ENCODE data around the gene OR1K1.
"Not testable (repeated sequence)": the region's sequence is repeated elsewhere in the genome, so short reads cannot be mapped to it uniquely, and the experiment has no call there.

Gene OR1K1

DNA sequence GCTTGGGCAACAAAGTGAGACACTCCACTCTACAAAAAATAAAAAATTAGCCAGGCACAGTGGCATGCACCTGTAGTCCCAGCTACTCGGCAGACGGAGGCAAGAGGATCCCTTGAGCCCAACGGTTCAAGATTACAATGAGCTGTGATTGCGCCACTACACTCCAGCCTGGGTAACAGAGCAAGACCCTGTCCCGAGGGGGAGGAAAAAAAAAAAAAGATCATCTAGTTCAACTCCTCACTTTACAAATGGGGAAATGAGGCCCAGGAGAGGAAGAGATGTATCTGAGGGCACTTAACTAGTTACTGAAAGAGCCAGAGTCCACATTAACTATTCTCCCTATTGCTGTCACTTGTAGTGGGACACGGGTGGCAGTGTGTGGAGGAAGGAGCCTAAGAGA, 14.6 kb downstream of the OR1K1 start:
- DNase-seq, result no peak

DNA sequence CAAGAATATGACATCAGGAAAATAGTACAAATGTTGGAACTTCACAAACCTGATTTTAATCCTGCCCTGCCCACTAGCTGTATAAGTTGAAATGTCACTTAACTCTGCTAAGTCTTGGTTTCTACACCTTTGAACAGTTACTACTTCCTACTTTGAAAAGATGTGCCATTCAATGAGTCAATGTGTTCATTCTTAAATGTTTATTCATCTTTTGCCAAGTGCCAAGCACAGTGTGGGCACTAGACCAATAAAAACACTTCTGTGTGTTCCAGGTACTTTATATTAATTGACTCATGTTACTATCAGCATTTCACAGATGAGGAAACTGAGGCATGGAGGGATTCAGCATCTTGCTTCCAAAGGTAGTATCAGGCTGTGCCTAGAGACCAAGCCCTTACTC, 15.6 kb downstream of the OR1K1 start:
- no peak for DNase-seq

DNA sequence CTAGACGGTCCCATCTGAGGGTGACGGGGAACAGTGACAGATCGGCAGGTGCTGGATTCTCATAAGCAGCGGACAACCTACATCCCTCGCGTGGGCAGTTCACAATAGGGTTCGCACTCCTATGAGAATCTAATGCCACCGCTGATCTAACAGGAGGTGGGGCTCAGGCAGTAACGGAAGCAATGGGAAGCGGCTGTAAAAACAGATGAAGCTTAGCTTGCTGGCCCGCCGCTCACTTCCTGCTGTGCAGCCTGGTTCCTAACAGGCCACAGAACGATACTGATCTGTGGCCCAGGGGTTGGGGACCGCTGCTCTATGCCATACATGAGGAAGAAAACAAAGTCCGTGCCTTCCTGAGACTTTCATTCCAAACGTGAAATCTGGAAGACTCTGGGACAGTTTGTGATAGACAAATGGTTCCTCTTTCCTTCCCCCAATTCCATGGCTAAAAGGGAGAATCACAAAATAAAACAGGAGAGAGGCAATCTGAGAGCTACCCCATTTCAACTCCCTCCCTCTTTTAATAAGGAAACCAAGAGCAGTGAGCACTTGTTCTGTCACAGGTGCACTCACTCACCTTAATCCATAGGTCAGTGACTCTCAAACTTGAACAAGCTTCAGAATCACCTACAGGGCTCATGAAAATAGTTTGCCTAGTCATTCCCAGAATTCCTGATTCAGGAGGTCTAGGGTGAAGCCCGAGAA, 16.4 kb downstream of the OR1K1 start:
- peak; percentile 43 to 50 for DNase-seq

DNA sequence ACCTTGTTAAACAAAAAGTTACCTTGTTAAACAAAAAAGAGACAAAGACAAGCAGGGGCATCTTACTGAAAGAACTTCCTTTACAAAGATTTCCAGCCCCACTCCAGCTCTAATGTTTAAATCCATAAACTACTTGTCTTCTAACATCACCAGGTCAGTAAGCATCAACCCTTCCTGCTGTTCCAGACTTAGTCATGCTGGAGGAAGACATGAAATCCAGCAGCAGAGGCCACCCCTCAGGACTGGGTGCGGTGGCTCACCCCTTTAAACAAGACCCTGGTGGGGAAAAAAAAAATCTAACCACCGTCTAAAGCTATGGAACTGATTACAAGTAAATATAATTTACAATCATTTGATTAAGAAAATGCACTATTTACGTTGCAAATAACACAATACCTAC, 19.4 kb downstream of the OR1K1 start:
- no peak for DNase-seq

DNA sequence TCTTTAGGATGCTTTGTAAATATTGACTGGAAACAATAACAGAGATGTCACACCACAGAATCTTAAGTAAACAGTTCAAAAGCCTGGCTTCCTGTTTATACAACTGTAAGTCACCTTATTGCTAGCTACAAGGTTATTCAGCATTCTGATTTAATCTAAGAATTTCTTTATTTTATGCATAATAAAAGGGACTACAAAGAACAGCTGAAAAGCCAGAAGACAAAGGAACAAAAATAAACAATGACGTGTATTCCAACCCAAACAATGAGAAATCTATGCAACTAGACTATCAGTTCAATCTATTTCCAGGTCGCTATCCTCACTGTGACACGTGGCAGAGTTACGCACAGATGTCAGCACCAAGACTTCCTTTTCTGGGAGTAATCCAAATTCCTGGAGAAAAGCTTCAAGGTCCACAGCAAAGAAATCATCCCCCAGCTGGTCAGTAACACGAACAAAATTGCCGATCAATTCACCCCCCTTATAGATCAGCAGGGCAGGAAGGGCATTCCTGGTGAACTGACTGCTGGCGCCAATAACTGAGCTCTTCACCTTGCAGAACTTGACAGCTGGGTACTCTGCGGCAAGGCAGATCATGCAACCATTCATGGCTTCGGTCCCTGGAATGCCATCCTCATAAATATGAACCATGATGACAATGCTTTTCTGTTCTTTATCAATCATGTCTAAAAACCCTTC, 20.0 kb downstream of the OR1K1 start:
- DNase-seq, result no peak

DNA sequence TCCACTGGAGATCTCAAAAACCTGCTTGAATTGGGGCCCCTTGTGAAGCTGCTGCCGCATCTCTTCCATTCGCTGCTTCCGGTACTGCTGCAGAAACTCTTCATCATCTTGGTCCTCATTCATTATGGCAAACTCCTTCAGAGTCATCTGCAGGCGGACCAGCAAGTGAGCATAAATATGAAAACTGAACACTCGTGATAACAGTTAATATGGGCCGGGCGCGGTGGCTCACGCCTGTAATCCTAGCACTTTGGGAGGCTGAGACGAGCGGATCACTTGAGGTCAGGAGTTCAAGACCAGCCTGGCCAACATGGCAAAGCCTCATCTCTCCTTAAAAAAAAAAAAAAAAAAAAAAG, 20.5 kb downstream of the OR1K1 start:
- DNase-seq, result no peak

DNA sequence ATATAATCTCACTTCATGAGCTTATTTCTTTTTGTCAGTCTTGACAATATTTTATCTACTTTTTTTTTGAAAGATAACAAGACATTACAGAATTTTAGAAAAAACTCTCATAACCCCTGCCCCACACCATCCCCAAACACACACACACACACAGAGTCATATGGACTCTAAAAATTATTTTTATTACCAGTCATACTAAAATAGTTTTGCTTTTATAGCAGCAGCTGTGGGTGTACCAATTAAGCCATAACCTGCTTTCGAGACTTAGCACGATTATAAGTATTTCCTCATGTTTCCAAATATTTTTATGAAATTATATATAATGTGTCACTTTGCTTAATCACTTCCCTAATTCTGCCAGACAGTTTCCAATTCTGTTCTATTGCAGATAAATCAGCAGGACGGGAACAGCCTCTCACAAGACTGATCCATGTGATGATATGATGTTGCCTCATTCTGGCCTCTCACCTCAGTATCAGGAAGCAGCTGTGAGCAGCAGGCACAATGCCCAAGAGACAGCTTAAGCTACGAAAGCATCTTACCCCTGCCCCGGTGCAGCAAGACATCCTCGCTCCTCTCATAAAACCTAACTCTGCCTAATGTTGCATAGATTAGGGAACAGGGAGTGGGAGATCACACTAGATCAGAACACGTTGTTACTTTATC, 21.5 kb downstream of the OR1K1 start:
- DNase-seq, result no peak

DNA sequence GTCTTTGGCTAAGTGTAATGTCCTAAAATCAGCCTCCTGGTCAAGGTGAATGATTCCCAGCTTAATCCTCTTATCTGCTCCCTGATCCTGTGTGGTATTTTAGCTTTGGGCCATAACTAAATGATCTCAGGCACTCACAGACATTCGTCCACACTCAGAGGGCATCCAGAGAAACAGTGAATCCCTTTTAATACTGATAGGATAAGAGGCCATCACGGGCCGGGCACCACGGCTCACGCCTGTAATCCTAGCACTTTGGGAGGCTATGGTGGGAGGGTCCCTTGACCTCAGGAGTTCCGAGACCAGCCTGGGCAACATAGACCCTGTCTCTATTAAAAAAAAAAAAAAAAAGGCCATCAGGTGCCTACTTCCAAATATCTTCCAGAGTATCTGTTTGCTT, 22.1 kb downstream of the OR1K1 start:
- DNase-seq, result no peak

DNA sequence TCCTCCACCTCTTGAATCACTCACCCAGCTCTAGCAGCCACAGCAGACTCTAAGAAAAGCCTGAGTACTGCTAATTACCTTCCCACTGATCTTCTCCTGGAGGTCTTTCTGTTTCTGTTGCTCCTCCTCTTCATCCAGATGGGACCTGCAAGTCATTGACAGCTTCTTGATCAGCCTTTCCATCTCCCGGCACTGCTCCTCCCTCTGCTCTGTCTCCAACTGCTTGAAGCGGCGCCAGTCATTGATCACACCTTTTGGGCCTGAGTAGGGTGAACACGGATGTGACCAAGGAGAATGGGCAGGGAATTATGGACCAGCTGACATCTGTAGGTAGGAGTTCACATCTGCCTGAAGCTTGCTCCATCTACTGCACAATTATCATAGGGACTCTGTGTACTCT, 23.0 kb downstream of the OR1K1 start:
- DNase-seq, result no peak

DNA sequence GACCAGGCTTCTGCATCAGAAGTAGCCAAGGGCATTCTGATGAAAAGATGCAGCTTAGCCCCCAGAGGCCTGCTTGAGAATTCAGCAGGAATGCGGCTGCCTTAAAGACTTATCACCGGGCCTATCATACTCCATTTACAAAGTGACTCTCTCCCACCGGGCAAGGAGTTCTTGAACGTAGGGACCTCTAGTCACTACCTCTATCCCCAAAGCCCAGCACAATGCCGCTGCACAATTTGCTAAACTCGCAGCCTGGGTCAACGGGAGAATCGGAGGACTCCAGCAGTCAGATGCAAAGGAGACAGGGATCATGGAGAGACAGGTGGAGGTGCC, 27.8 kb downstream of the OR1K1 start:
- no peak for DNase-seq

DNA sequence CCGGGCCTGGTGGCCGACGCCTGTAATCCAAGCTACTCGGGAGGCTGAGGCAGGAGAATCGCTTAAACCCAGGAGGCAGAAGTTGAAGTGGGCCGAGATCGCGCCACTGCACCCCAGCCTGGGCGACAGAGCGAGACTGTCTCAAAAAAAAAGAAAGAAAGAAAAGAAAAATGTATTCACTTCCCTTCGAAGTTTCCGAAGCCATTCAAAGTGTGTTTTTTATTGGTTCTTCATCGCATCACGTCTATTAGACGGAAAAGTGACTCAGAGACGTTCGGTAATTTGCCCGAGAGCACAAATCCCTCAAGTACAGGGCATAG, 29.0 kb downstream of the OR1K1 start:
- not testable (repeated sequence) for DNase-seq

DNA sequence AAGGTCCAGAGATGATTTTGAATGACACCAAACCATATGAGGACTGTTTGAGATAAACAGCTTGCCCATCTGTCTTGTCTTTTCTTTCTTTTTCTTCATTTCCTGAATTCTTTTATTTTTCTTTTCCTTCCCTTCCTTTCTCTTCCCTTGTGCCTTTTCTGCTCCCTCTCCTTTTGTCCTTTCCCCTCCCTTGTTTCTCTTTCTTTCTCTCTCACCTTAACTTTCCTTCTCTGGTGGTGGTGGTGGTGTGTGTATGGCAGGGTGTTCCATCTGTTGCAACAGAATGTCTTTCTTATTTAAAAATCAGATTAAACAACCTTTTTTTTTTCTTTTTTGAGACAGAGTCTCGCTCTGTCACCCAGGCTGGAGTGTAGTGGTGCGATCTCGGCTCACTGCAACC, 32.3 kb downstream of the OR1K1 start:
- no peak for DNase-seq

DNA sequence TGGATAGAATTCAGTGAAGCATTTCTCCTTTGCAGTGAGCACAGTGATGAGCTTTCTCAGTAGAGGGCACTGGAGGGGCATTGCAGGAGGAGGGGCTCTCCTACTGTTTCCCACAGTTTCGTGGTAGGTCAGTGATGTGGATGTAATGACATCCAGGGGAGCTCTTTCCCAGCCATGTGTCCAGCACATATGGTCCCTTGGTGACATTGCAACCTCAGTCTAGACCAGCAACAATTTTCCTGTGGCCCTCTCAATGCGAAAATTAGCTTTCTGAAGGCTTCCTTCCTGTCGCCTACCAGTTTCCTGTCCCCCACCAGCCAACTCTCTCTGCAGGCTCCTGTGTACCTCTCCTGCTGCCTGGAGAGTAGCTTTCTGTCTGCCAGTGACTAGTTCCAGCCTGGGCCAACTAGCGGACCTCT, 35.4 kb downstream of the OR1K1 start:
- DNase-seq, result no peak

DNA sequence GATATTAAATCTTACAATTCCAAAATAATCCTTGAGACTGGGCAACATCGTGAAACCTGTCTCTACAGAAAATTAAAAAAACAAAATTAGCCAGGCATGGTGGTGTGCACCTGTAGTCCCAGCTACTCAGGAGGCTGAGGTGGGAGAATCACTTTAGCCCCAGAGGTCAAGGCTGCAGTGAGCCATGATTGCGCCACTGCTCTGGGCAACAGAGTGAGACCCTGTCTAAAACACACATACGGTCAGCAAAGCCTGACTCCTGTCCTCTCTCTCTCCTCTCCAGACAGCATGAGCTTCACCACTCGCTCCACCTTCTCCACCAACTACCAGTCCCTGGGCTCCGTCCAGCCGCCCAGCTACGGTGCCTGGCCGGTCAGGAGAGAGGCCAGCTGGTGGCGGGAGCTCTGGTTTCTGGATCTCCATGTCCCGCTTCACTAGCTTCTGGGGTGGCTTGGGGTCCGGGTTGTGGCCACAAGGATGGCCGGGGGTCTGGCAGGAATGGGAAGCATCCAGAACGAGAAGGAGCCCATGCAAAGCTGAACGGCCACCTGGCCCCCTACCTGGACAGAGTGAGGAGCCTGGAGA, 37.4 kb downstream of the OR1K1 start:
- DNase-seq, result no peak

DNA sequence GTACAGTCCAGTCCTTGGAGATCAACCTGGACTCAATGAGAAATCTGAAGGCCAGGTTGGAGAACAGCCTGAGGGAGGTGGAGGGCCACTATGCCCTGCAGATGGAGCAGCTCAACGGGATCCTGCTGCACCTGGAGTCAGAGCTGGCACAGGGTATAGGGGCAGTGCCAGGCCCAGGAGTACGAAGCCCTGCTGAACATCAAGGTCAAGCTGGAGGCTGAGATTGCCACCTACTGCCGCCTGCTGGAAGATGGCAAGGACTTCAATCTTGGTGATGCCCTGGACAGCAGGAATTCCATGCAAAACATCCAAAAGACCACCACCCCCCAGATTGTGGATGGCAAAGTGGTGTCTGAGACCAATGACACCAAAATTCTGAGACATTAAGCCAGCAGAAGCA, 38.5 kb downstream of the OR1K1 start:
- DNase-seq, result not testable (repeated sequence)

DNA sequence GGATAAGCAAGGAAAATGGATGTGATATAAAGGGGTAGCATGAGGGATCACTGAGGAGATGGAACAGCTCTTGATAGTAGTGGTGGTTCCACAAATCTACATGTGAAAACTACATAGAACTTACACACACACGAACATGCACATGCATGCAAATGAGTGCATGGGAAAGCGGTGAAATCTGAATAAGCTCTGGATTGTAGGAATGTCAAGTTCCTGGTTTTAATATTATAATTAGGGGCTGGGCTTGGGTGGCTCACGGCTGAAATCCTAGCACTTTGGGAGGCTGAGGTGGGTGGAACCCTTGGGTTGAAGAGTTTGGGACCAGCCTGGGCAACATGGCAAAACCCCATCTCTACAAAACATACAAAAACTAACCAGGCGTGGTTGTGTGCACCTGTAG, 41.6 kb downstream of the OR1K1 start:
- no peak for DNase-seq

DNA sequence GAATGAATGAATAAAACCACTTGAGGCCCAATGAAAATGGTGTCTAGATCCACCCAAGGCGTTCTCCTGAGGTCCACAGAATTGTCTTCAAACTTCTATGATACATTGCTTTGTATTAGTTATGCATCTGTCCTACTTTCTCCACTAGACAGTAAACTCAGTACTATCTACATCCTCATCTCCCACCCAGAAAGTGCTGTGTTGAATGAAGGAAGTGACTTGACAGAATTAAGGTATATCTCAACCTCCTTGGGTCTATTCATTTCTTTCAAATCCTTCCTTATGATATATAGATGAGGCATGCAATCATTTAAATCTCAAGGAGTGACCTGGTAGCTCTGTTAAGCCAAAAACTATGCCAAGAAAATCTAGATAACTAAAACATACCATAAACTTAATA, 44.2 kb downstream of the OR1K1 start:
- no peak for DNase-seq

DNA sequence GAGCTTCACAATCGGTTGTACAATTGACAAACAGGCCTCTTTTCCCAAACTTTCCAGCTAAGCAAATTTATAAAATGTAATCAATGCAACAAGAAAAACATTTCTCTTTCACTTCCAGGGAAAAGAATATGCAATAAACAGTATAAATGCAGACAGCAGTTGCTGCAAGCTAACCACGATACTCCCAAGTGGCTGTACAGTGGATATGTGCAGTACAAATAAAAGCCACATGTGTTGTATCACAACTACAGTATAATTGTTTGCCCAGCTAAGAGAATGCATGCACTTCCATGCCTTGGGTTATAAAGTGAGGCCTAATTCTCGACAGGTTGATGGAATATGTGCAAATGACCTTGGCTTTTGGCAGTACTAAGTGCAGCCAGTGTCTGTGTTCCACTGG, 45.2 kb downstream of the OR1K1 start:
- DNase-seq, result no peak

DNA sequence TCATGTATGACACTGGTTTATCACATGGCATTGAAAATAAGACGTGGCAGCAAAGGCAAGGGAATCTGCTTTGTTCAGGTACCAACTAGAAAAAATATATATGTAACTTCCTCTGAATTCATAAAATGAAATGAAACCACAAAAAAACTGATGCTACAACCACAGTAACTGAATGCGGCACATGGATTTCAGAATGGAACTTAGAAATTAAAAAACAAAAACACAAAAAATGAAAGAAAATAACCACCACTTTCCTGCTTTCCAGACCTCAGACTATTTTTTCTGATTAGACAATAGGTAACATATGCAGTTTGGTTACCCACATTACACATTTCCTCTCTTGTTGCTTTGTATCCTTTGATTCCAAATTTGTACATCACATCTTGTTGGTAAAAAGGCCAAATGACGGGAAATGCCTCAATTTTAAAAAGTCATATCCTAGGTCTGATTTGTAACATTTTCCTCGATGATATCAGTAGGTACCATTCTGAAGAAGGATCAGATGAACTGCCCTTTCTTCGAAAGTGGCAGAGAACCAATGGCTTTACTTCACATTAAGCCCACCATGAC, 46.5 kb downstream of the OR1K1 start:
- DNase-seq, result peak in 1 of 2 donors; percentile 36

DNA sequence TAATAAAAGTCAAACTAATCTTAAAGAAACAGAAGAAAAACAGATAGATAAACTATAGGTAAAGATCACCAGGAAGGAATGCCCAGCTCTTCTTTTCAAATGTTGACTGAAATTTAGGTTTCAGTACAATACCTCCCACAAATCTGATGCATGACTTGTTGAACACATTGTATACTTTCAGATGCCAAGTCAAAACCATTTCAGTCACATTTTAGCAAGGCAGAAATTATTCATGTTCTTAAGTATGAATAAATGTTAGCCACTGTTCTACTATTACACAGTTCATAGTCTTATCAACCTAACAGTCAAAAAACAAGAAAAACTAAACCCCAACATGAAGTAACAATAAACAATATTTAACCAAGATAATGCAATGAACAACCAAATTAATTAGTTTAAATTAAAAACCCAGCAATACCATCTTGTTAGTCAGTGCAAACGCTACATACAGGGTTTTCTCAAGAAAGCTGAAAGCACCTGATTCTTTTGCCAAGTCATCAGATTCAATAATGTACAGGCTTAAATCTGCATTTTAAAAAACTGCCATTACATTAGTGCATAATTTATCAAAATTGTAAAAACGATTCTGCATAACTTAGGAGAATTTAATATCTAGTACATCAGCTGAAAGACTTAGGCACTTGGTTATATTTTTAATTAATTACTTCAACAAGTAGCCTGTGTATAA, 48.5 kb downstream of the OR1K1 start:
- DNase-seq, result no peak
